Spleen (tissue), 7 donors: Measurements from ENCODE around the gene RAD17.
"Not testable (repeated sequence)": the region's sequence is repeated elsewhere in the genome, so short reads cannot be mapped to it uniquely, and the experiment has no call there.

Experiments
- CTCF ChIP-seq, 11 experiments: fragments of 200-600 bp in 7 of 11; fragments of 450-650 bp in 4 of 11; sonication (generic) in 4 of 11; IDR thresholded peaks in 8 of 11; conservative IDR thresholded peaks in 3 of 11; 1 replicate in 7 of 11; 2 replicates in 4 of 11; pipeline versions ENCODE4 v1.4.0 to v1.8.0; 2016 to 2021; ENCODE audit warnings: antibody characterized with exemption in 11 of 11, inconsistent platforms in 4 of 11, mild to moderate bottlenecking in 1 of 11
- POLR2A ChIP-seq, 3 donors: fragments of 450-650 bp; IDR thresholded peaks; one replicate each; pipeline ENCODE4 v1.5.1; 2017; ENCODE audit warnings: antibody characterized with exemption in 3 of 3, mild to moderate bottlenecking in 1 of 3
- donor health status: DM: no; HTN: no; CAD: no; lungs with moderate emphysema.
- donor health status: DM: no; HTN: no; CAD: no.
- donor health status: DM: no; HTN: no; CAD: no.

- TF ChIP-seq POLR2A (IDR thresholded peaks at IDR 0.05); CTCF (IDR thresholded peaks at IDR 0.05 in 8 of 11, conservative IDR thresholded peaks at IDR 0.05 in 3 of 11): not testable (repeated sequence)
These were observed 35.8 kb upstream of the RAD17 start for GRCh38 chr5:69333668-69334315.
